Dermis blood vessel endothelial cell (primary cell): ENCODE data around the gene SLC35C1. TPM values are rescaled to one million over a fixed set of nuclear protein-coding genes. Genes with fewer than 3 reads are reported as not detected.
A peak's percentile ranks its signal among the peaks of the same experiment; 100 is the strongest.

Source experiments
- DNase-seq: peaks from one replicate; pipeline ENCODE4 v3.0.0; 2010
- total RNA-seq: library from RNA; depleted of rRNA; stranded (reverse); fragments of >200 nt; gene quantifications from 2 replicates; pipeline ENCODE4 v1.2.3, GENCODE V29; 2014

SLC35C1 gene
- total RNA-seq, 1 donor from 2014 or later, result 4.8 TPM

DNA sequence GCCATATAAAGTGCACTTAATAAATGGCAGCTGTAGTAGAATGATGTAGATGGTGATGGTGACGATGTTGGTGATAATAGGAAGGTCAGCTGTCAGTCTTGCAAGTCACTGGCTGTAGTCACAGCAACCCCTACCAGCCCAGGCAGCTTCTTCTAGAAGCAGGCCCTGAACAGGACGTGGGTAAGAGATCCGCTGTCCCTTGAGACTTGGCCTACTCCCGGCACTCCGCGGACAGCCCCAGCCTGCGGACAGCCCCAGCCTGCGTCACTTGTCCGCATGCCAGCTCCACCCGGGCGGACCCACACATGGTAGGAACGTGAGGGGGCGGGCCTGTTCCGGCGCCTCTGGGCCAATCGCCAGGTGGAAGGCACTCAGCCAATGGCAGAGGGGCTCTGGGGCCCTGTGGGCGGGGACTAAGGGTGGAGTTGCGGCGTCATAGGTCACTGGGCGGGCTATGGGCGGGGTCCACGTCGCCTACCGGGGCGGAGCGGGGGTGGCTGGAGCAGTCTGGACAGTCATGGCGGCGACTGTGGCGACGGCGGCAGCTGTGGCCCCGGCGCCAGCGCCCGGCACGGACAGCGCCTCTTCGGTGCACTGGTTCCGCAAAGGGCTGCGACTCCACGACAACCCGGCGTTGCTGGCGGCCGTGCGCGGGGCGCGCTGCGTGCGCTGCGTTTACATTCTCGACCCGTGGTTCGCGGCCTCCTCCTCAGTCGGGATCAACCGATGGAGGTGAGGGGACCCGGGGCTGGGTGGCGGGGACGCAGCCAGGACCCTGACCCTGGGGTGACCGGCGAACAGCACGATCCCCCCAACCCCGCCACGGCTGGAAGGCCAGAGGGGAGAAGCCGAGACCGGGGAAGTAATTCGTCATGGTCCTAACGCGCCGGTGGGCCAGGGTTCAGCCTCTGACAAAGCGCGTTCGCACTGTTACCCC, 42.3 kb downstream of the SLC35C1 start, which contains the start of gene CRY2:
CRY2 (plus strand) TSS at position 502 of the 937 bp plus-strand sequence; CDS start at position 518, 16 bp downstream.
- DNase-seq, result peak; percentile 99

DNA sequence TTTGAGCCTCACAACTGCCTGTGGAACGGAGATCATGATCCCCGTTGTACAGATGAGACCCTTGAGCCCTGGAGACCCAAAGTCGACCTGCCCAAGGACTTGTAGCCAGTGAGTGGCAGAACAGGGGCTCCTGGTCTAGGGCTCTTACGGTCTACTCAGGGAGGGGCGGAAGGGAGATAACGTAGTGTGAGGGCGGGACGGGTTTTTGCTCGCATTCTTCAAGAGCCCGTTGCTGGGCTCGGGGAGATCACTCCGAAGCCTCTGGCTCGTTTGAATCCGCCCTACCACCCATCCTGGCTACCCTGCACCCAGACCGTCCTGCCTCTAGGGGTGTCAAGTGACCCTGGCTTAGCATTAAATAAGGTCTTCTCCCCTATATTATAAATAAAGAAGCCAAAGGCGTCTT, 43.0 kb downstream of the SLC35C1 start:
- DNase-seq, result peak; percentile 79

DNA sequence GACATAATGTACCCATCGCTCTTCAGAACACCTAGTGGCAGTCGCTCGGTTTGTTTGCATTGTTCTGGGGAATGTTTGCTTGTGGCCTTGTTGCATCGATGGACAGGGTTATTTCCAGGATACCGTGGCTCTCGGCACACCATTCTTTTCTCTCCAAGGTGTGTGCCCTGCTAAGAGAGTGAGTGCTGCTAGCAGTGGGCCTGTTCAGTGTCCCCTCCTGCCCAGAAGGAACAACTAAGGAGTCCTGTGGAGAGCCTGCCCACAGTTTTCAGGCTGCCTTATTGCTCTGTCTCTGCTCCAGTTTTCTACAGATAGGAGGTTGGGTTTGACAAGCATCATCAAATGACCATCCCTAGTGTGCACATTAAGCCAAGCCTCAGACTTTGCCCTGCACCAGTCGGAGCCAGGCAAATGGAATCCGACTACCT, 43.7 kb downstream of the SLC35C1 start:
- no peak for DNase-seq

DNA sequence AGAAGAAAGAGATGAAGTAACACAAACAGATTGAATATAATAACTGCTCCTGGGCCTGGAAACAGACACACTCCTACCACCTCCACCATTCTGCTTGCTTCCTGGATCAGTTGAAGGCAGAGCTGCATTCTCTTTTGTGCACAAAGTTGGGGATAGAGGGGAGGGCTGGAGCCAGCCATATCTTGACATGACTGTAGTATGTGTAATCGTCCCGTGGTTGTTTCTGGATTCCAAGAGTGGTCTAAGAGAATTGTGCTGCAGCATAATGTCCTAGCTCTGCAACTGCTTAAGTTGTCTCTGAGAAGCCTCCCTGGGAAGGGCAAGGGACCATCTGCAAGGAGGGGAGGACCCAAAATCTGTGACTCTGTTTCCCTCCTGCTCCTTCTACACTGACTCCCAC, 45.5 kb downstream of the SLC35C1 start:
- no peak for DNase-seq

DNA sequence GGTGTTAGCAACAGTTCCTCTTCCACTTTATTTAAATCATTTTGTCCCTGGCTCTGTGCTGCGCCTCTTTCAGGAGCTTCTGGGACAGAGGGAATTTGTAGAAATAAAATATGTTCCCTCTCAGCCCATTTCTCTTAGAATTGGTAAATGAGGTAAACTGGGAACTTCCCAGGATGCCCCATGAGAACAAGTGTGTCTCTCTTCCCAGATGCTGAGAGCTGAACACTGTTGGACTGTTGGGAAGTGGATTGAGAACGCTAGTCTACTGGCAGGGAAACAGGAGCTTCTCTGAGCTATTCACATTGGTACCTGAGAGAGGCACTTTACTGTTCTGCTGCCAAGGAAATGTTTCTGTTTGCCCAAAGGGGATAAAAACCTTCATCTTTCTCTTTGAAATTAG, 46.3 kb downstream of the SLC35C1 start:
- DNase-seq, result no peak

DNA sequence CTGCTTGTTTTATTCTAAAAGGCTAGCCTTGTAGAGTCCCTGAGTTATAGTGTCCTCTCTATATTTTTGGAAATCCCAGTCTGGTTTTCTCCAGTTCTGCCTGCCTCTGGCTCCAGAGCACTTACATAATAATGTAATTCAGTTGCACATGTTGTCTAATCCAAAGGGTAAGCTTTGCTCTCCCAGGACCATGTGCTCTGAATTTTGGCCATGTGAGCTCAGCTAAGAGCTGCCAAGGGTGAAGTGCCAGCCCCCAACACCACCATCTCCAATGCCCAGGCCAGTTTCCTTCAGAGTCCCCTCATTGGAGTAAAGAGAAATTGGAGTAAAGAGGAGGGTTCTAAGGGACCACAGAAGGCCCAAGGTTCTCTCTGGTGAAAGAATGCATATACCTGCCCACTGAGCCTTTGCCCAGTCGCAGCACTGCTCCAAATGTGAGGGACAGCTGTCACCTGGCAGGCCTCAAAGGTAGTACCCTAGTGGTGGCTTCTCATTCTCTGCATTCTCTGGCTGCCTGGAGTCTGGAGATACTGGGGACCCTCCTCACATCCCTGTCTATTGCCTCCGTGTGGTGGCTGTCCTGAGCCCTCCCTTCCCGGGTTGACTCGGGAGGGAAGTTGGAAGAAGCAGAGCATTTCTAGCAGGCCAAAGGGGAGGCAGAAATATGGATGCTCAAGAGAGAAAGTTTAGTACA, 47.2 kb downstream of the SLC35C1 start:
- no peak for DNase-seq

DNA sequence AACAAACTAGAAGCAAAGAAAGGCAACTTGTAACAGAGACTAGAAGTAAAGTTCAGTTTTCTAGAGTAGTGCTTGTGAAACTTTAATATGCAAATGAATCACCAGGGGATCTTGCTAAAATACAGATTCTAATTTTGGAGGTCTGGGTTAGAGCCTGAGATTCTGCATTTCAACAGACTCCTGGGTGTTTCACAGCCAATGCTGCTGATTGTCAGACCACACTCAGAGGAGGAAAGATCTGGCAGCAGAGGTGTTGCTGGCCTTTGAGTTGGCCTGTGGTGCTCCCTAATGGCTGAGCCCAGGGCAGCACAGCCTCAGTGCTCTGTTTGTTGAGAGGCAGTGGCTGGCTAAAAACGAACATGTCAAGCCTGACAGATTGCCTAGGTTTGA, 47.8 kb downstream of the SLC35C1 start:
- DNase-seq, result no peak

DNA sequence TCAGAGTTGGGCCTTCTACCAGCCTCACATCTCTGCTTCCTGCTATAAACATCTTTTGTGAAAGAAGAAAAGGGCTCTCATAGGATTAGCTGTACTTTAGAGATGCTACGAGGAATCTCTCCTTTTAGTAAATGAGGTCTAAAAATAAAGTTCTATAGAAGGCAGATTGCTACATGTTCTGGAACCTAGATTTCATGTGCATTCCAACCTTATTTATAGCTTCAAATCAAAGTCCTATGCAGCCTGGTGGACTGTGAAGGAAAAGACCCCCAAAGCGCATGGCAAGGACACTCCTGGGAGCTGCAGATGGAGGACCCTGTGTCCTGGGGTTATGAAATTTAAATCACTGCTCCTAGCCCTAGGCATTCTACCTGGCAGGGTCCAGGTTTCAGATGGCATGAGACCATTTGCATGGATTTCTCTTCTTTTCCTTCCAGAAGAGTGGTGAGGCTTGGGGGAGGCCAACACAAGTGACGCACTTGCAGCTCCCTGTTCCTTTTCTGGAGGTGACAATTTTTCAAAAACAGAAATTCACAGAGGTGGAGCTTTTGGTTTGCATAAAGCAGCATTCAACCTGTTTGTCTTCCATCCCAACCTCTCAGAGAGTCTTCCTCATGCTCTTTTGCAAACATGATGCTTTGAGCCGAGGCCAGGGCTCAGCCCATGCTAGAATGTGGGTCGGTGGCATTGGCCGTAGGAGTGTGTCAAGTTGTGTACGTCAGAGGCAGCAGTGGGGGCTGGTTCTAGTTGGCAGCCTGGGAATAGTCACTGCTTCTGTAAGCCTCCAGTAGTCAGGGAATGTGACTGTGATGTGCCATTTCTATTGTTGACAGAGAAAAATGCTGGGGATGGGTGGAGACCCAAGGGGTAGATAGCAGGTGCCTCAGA, 48.6 kb downstream of the SLC35C1 start:
- DNase-seq, result no peak

DNA sequence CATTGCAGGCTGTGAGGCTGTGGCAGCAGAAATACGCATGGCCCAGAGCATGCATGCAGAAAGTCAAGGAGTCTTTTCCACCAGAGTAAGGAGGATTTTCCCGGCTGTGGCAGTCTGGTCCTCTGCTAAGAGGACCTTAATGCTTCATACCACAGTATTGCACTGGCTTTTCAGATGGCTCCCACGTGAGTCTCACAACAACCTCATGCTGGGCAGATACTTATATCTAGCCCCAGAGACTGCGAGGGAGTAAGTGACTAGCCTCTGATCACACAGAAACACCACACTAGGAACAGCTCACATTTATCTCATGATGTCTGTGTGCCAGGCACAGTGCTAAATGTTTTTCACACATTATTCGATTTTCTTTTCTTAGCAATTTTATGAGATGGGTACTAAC, 50.4 kb downstream of the SLC35C1 start:
- DNase-seq, result no peak

DNA sequence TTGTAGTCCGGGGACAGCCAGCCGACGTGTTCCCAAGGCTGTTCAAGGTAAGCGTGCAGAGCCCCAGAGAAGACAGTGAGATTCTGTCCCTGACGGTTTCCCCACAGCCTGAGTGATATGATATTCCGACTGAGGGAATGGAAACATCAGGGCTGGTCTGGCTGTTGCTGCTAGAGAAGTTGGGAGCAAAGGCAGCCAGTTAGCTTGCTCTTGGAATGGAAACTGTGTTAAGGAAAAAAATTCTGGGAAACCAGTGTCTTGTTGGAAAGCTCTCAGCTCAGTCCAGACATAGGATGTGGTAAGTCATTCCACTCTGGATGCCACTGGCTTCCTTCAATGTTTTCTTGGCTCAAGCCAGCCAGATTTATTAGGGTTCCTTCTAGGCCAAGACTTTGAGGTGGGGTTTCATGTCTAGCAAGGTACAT, 51.1 kb downstream of the SLC35C1 start:
- no peak for DNase-seq

DNA sequence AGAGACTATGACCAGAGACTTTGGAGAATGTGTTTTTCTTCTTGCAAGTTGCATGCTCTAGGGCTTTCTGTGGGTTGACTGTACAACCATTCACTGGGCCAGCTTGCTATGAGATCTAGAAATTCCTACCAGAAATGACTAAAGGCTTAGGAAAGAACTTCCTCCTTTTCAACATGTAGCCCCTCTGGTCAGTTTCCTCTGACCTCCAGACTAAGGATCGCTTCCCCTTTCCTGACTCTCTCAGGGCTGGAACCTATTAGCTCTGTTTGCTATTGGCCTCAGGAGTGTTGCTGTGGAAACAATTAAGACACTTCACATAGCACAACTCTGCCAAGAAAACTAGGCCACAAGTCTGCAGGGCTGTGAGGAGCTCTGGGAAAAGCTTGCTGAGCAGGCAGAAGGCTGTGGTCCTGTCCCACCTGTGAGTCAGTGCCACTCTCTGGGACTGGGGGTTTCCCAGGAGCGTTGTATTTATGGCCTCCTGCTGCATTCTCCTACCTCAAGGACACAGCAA, 53.1 kb downstream of the SLC35C1 start:
- peak; percentile 96 for DNase-seq

DNA sequence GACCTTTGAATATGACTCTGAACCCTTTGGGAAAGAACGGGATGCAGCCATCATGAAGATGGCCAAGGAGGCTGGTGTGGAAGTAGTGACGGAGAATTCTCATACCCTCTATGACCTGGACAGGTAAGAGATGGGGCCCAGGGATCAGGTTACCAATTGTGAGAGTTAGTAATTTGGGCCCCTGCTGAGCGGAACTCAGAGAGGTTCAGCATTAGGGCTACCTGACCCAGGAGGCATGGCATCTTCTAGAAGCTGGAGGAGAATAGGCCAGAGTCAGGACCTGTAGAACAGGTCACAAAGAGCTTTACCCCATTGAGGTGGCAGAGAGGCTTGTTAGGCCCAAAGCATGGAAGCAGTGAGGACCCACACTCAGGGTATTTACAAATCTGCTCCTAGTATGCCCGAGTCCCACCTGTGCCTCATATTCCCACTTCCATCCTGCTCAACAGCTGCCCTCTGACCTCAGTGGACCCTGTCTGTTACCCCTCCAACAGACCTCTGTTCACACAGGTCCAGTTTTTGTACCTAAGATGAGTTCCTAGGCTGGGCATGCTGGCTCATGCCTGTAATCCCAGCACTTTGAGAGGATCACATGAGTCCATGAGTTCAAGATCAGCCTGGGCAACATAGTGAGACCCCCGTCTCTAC, 53.9 kb downstream of the SLC35C1 start:
- DNase-seq, result no peak

DNA sequence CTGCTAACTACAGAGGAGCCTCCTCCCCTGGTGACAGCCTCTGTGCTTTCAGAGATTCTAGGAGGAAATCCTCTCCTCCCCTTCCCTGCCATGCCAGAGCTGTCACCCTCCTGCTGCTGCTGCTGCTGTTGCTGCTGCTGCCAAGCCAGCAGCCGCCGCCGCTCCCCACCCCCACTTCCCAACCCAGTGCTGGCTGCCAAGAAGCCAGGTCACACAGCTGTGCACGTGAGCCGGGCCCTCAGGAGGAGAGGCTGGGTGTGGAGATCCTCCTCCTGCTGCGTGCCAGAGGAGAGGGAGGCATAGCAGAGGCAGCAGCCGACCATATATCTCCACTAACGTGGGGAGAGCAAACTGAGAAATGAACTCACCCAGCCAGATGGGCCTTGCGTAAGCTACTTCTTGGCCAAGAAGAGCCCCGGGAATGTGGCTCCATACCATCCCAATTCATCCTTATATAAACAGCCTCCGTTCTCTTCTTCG, 54.8 kb downstream of the SLC35C1 start:
- DNase-seq, result peak; percentile 90

DNA sequence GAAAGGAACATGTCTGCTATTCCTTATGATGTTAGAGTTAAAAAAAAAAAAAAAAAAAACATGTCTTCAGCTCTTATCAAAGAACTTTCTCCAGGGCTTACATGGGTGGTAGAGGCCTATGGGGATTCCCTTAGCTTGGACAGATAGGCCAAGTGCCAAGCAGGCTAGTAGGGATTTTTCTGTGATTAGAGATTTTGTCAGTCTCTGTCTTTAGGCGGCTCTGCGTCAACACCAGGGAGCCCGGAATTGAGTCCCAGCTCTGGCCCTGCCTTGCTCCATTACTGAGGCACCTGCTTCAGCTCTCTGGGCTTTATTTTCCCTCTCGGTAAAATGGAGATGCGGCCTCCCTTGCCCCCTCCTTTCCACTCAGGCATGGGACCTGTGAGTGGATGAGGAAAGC, 55.4 kb downstream of the SLC35C1 start:
- no peak for DNase-seq

DNA sequence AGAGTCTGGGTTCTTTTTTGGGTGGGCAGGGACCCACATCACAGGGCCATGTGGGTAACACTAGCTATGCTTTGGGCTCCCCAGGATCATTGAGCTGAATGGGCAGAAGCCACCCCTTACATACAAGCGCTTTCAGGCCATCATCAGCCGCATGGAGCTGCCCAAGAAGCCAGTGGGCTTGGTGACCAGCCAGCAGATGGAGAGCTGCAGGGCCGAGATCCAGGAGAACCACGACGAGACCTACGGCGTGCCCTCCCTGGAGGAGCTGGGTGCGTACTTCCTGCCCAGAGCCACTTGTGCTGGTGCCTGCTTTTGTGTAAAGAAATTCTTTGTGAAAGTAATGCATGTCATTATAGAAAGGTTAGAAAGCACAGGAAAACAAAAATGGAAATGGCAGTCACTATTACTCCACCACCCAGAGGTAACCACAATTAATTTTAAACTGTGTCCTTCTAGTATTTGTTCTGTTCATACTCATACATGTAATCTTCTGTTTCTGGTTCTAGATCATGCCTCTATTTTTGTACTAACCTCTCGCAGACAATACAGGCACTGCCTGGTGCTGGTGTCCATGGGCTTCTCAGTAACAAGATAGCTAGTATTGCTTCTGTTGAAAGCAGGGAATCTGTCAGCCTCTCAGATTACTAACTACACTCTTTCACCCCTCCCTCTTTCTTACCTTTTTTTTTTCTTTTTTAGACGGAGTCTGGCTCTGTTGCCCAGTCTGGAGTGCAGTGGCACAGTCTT, 56.0 kb downstream of the SLC35C1 start:
- no peak for DNase-seq

Other genes starting within 250 kb of the SLC35C1 start
- gene CHST1, start 139.5 kb upstream of the SLC35C1 start, total RNA-seq, result 15.7 and 23.1 TPM in 2 replicates
- 8.2 and 11.6 TPM in 2 replicates for gene CRY2, start 42.3 kb downstream of the SLC35C1 start, total RNA-seq
- gene MAPK8IP1, start 80.5 kb downstream of the SLC35C1 start, total RNA-seq, result 2.2 and 3.1 TPM in 2 replicates
- gene FREY1, start 102.1 kb downstream of the SLC35C1 start, total RNA-seq, result 0.70 and 0.85 TPM in 2 replicates
- gene PEX16, start 112.7 kb downstream of the SLC35C1 start, total RNA-seq, result 28.9 and 33.4 TPM in 2 replicates
- gene LARGE2, start 117.5 kb downstream of the SLC35C1 start, total RNA-seq, result not detected in 2 replicates